GM18517 (cell line): ENCODE results near the gene ARL4A.

ENCODE experiments used
- ATAC-seq: cut with Tn5 transposase; IDR thresholded peaks from one replicate; pipeline ENCODE4 v1.9.1; 2021; ENCODE audit warnings: mild to moderate bottlenecking, moderate library complexity; ENCODE audit not compliant: unreplicated experiment

Gene ARL4A

DNA sequence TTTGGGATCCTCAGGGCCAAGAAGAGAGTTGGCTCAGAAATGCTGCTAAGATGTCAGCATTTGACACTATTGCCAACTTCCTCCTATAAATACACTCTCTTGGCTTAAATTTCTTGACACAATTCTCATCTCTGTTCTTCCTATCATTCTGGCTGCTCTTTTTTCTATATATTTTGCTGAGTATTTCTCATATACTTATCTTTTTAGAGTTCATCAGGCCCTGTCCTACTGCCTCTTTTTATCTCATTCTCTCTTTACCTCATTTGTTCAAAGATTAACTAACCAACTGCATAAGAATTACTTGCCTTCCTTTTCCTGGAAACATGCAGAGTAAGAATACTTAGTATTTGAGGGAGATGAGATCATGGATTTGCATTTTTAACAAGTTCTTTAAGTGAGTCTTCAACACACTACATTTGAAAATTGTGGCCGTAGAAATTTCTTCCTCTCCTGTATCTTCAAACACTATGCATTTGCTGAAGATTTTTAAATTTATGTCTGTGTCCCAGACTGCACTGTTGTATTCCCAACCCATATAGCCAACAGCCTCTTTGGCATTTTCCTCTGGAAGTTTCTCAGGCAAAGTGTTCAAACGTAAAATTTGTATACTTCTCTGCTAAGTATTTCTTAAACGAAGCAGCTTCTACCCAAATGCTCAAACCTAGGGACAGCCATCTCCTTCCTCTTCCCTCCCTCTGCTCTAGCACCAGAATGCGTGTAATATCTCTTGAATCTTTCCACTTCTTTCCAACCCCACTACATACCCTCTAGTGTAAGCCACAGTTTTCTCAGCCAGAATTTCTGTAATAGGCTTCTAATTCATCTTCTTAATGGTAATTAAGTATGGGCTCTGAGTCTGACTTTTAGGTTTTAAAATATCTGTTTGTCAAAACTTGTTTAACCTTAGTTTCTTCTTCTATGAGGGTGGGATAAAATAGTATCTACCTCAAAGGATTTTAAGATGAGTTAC is 35.5 kb downstream of the ARL4A start:
- no peak for ATAC-seq

DNA sequence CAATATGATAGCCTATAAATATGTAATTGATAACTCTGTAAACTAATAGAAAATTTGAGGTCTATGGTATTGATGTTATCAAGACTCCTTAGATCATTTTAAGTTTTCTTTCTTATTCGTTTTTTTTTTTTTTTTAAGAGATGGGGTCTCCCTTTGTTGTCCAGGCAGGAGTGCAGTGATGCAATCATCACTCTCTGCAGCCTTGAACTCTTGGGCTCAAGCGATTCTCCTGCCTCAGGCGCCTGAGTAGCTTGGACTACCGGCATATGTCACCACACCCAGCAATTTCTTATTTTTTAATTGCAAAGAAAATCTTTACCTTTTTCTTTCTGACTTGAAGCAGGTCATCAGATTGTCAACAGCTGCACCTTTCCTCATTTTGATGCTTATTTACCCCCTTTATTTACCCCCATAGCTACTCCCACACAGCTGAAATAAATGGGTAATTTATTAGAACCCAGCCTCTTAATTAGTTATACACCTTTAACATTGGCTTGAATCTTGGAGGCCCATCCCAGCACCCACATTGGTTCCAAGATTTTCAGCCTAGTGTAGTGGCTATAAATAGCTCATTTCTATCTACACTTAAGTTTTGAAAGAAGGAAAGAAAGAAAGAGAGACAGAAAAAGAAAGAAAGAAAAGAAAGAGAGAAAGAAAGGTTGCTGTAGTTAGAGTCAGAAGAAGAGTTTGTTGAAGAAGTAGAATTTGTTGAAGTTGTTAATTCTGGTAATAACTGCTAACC is 38.3 kb downstream of the ARL4A start:
- no peak for ATAC-seq

DNA sequence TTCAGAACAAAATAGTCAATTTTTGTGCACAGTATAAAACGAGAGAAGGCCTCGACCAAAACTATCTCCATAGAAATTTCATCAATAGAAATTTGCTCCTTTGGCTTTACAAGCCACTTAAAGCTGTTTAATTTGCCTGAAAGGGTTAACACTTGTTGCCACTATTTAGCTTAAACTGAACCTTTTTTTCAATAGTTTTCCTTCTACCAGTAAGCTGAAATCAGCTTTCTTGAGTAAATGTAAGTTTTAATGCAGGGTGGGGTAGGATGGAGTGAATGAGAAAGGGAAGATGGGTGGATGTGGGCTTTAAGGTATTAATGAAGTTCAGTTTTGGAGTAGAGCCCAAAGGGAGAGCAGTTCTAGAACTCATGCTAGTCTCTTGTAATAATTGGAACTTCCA is 39.5 kb downstream of the ARL4A start:
- no peak for ATAC-seq

DNA sequence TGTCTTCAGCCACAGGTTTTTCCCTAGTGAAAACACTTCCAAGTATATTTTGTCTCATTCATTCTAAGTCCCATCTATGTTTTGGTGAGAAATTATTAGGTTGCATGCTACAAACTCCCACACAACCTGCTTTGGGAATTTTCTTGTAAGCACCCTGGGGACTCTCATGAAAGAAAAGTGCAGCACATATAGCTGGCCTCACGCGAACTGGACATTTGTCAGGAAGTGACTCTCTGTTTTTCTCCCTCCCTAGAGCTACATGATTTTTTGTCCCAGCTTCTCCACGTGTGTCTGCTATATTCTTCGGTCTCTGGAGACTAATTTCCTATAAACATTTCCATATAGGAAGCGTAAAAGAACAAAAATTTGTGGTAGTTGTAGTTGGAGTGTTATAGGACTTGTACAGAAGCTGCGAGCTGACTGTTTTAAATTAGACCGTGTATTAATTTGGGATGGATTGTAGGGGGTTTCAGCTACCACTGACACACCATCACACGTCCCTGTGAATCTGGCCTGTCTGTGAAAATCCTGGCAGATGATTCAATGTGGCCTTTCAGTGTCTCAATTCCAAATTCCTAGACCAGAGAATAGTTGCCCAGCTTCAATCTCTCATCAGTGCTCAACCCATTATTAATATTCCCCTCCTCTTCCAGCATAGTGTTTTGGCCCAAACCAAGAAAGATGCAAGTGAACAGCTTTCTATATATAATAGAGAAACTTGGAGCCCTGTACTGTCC is 40.2 kb downstream of the ARL4A start:
- ATAC-seq, result no peak

DNA sequence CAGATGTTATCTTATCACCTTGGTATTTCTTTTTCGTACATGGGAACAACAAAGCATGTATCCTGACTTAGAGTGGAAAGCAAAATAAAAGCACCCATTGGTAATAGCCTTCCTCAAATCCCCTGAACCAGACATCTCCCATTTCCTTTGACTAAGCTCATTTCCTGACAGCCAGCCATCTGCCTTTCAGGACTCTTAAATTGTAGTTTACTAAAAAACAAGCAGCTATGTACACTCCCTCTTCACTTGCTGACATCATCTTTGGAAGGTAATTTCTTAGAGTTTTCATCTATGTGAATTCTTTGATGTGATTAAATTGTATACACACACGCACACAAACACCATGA is 40.7 kb downstream of the ARL4A start:
- ATAC-seq, result no peak

DNA sequence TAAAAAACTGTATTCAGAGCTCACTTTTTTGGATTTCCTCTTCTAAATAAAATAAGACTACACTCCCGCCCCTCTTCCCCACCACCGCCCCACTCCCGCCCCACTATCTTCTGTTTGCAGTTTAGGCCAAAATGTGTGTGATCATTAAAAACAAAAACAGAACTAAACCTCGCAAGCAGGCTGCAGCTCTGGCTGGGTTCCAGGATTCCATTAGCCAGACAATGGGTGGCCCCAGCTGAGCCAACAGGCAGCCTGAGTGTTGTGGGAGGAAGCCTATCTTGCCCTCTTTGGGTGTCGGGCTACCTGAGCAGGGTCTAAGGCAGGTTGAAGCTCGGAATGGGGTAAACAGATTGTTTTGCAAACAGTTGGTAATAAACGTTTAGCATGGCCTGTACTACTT is 41.7 kb downstream of the ARL4A start:
- ATAC-seq, result no peak

DNA sequence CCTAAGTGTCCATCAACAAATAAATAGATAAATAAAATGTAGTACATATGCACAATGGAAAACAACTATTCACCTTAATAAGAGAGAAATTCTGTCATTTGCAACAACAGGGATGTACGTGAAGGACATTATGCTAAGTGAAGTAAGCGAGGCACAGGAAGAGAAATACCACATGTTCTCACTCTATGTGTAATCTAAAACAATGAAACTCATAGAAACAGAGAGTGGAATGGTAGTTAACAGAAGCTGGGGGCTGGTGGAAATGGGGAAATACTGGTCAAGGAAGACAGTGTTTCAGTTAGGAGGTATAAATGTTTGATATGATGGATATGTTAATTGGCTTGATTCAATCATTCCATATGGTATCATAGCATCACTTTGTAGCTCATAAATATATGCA is 43.1 kb downstream of the ARL4A start:
- ATAC-seq, result no peak

DNA sequence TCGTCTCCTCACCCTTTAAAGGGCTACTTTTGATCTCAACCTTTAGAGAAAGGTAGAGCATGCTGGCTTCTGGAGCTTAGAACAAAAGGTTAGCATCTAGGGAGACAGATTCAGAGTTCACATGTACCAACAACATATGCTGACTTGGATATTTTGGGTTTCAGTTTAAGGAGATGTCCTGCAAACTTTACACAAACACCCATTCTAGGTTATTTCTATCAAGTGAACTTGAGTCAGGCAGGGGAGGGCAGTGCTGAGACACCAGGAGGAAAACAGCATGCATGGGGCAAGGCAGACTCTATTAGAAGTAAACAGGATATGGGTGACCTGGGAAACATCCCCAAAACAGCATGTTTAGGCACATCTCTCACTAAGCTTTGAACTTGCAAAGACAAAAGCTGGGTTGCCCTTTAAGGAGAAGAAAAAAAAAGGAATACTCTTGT is 43.8 kb downstream of the ARL4A start:
- no peak for ATAC-seq

DNA sequence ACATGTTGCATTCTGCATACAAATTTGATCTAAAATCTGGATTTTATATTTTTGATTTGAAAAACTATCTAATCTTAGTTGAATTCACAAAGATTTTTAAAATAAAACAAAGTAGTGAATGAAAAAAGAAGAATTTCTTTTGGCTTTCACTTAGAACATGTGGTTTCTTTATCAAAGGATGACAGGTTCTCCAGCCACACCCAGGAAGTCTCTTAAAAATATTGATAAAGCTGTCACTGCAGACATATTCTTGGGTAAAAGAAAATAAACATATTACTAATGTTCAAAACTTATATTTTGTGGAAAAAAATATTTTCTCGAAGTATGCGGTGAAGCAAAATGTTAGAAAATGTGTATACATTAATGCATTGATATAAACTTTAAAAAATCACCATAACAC is 44.3 kb downstream of the ARL4A start:
- ATAC-seq, result no peak

DNA sequence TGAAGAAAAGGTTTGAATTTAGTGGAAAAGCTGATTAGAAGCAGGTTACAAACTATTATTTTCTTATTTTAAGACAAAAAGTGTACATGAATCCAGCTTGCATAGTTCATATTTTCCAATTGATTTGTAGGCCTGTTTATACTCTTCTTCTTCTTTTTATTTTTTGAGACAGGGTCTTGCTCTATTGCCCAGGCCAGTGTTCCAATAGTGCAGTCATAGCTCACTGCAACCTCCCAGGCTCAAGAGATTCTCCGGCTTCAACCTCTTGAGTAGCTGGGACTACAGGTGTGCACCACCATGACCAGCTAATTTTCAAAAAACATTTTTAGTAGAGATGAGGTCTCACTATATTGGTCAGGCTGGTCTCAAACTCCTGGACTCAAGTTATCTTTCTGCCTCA is 45.0 kb downstream of the ARL4A start:
- ATAC-seq, result no peak

DNA sequence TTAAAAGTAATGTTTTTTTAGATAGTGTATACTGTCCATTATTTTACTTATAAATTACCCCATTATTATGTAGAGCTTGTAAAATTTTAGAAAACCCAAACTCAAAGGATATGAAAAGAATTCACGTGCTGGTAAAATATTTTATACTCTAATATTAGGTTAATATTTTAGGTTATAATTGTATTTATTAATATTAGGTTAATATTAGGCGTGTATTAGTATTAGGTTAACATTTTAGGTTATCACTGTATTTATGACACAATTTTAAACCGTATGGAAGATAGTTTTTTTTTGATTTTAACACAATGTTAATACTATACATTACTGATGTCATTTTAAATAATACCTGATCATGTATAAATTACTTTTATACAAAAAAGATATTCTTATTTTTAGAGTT is 48.5 kb downstream of the ARL4A start:
- ATAC-seq, result no peak

DNA sequence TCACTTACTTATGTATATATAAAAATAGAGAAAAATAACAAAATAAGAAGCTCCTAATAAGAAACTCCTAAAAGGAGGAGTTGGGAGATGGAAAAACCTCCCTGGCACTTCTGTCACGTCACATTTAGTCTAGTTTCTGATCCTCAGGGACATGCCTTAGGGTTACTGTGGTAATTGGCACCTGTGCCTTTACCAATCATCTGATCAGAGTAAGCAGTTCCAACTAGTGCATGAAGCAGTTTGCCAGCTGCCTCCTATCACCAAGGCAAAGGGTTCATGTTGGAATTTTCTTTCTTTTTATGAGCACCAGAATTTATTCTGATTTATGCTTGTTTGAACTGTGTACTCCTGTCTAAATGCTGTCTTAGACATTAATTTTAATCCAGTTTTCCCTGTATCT is 49.9 kb downstream of the ARL4A start:
- no peak for ATAC-seq

DNA sequence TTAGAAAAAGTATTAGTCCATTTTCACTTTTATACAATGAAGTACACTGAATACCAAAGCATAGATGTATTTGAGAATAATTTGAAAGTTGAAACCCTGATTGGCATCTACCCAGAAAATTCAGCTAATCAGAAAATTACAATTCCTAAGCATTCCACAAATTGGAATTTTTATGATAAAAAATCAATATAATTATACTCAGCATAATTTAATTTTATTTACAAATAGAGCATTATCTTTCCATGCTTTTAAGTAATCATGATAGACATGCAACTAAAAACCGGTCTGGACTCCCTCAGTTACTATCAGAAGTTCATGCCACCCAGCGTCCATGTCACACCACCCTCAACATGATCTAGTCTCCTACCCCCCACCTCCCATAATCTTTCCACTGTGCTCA is 50.4 kb downstream of the ARL4A start:
- ATAC-seq, result no peak

DNA sequence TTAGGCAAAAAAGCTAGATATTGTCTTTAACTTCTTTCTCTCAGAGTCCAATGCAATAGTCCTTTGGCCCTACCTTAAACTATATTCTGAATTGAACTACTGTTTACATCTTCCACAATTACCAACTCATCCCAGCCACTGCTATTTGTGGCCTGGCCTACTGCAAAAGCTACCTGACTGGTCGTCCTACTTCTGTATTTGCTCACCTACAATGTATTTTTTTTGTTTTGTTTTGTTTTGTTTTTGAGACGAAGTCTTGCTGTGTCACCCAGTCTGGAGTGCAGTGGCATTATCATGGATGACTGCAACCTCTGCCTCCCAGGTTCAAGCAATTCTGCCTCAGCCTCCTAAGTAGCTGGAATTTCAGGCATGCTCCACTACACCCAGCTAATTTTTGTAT is 51.2 kb downstream of the ARL4A start:
- ATAC-seq, result no peak
